Esophagus (tissue), 2 donors: ENCODE results near the gene EIF2S2. TPM values are rescaled to one million over a fixed set of nuclear protein-coding genes. Genes with fewer than 3 reads are reported as not detected.

Experiments used
- H3K27ac ChIP-seq, 2 donors: one replicate each; pipeline ENCODE4 v1.5.1; 2013; ENCODE audit warnings: low read depth in 2 of 2, mild to moderate bottlenecking in 2 of 2, inconsistent platforms in 1 of 2, low read length in 1 of 2, moderate library complexity in 1 of 2
- H3K27me3 ChIP-seq, 2 donors: one replicate each; pipeline ENCODE4 v1.6.1; 2013; ENCODE audit warnings: low read length in 2 of 2, control low read depth in 1 of 2, mild to moderate bottlenecking in 1 of 2; ENCODE audit not compliant: insufficient read depth in 2 of 2, control insufficient read depth in 1 of 2
- H3K36me3 ChIP-seq, 2 donors: one replicate each; pipeline ENCODE4 v1.6.1; 2013; ENCODE audit warnings: low read length in 1 of 2; ENCODE audit not compliant: control insufficient read depth in 2 of 2, insufficient read depth in 2 of 2
- H3K4me1 ChIP-seq, 2 donors: one replicate each; pipeline ENCODE4 v1.6.1; 2013; ENCODE audit warnings: low read length in 1 of 2; ENCODE audit not compliant: control insufficient read depth in 2 of 2, insufficient read depth in 2 of 2
- H3K4me3 ChIP-seq, 2 donors: one replicate each; pipeline ENCODE4 v1.5.1; 2013; ENCODE audit warnings: low read length in 2 of 2, mild to moderate bottlenecking in 2 of 2, low read depth in 1 of 2, moderate library complexity in 1 of 2
- H3K9me3 ChIP-seq, 2 donors: one replicate each; pipeline ENCODE4 v1.6.1; 2013; ENCODE audit warnings: mild to moderate bottlenecking in 2 of 2, low read depth in 1 of 2, low read length in 1 of 2, moderate library complexity in 1 of 2; ENCODE audit not compliant: control insufficient read depth in 2 of 2, insufficient read depth in 1 of 2
- WGBS, 2 donors: extraction: QIAGEN DNeasy Blood & Tissue Kit; methylation state at CpG; one replicate each; pipeline ENCODE4 v1.1.7; 2013; 5-methylcytosine and 5-hydroxymethylcytosine counted together
- polyA plus RNA-seq, 2 donors: library from polyadenylated mRNA; stranded (reverse); fragments of 200-250 nt; gene quantifications; one replicate each; pipeline ENCODE4 v1.2.3, GENCODE V29; 2013
- donor health status: healthy with polysubstance abuse.
- donor health status: Bipolar disorder and iron deficiency.

The EIF2S2 gene
- polyA plus RNA-seq, 2 donors = 25.7 to 62.3 TPM

- peaks cover 0 to 2% of the 10 kb centered on the region in 2 donors for H3K36me3 ChIP-seq
- H3K4me3 ChIP-seq = no peak overlapping the region
- no peaks in the 10 kb centered on the region for H3K27me3 ChIP-seq
- no peaks in the 10 kb centered on the region for H3K9me3 ChIP-seq
- no peak overlapping the region for H3K27ac ChIP-seq
- peaks cover 2% of the 10 kb centered on the region in 2 donors for H3K4me1 ChIP-seq
These were observed 69.0 kb downstream of the EIF2S2 start for GRCh38 chr20:34043025-34043424.

- Histone ChIP-seq H3K36me3 (peaks cover 0 to 2% of the 10 kb centered on the region in 2 donors), H3K27me3 (no peaks in the 10 kb centered on the region), H3K27ac (no peak overlapping the region), H3K9me3 (no peaks in the 10 kb centered on the region), H3K4me1 (peaks cover 2% of the 10 kb centered on the region in 2 donors), H3K4me3 (no peak overlapping the region)
- 65 to 85% methylated on average over 4 of the region's 4 CpGs for WGBS, 2 donors
These were observed 69.8 kb downstream of the EIF2S2 start for GRCh38 chr20:34042262-34042661.

GRCh38 chr20:34041226-34041625 is 70.8 kb downstream of the EIF2S2 start:
- Histone ChIP-seq H3K36me3 (peaks cover 0 to 2% of the 10 kb centered on the region in 2 donors), H3K27ac (no peak overlapping the region), H3K27me3 (no peaks in the 10 kb centered on the region), H3K9me3 (no peaks in the 10 kb centered on the region), H3K4me1 (peaks cover 2 to 5% of the 10 kb centered on the region in 2 donors), H3K4me3 (no peak overlapping the region)
- 72 to 81% methylated on average over 4 of the region's 4 CpGs for WGBS, 2 donors

GRCh38 chr20:34040300-34040995 is 71.6 kb downstream of the EIF2S2 start:
- WGBS, 2 donors = 76 to 79% methylated on average over 9 of the region's 9 CpGs
- Histone ChIP-seq H3K4me1 (peaks cover 2 to 5% of the 10 kb centered on the region in 2 donors), H3K27me3 (no peaks in the 10 kb centered on the region), H3K27ac (no peak overlapping the region), H3K4me3 (no peak overlapping the region), H3K36me3 (peaks cover 0 to 2% of the 10 kb centered on the region in 2 donors), H3K9me3 (no peaks in the 10 kb centered on the region)

Other genes starting within 250 kb of the EIF2S2 start
- 100 to 1,000 TPM in 1 of 2 donors, 10 to 100 TPM in 1; 90.6 to 118 TPM for gene RALY, start 118.3 kb downstream of the EIF2S2 start, polyA plus RNA-seq
- under 1 TPM in 1 of 2 donors, not detected in 1; 0.07 TPM for gene ASIP, start 129.2 kb upstream of the EIF2S2 start, polyA plus RNA-seq
- 100 to 1,000 TPM; 113 to 147 TPM for gene AHCY, start 191.1 kb upstream of the EIF2S2 start, polyA plus RNA-seq